ENCODE results near the gene NOC3L. TPM values are rescaled to one million over a fixed set of nuclear protein-coding genes. Genes with fewer than 3 reads are reported as not detected.

Gene NOC3L
- total RNA-seq, 4 donors from 2014 or later = 11.3 to 24.8 (median 18.5) TPM

DNA sequence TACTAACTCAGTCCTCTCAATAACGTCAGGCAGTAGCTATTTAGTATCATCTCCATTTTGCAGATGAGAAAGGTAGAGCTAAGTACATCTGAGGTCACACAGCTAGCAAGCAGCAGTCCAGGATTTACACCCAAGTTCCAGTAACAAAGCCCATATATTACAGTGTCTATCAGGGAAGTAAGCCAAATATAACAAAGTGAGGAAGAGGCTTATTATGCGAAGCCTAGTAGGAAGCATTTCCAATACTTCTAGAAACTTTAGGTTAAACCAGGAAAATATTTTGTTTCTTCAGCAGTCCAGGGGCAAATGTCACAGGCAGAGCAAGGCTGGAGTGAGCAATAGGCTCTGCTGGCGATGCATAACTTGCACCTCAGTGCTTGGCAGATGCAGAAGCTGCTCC, 53.9 kb downstream of the NOC3L start:
- Histone ChIP-seq H3K4me3 (no peak overlapping the region), H3K27ac (no peak overlapping the region), H3K27me3 (peaks cover 0 to 3% (median 0%) of the 10 kb centered on the region in 4 donors), H3K4me1 (no peaks in the 10 kb centered on the region), H3K9me3 (no peaks in the 10 kb centered on the region), H3K36me3 (peaks cover 0 to 3% (median 0%) of the 10 kb centered on the region in 3 donors)
- intact Hi-C loops (cut with DNase I) = no loop called here
- no peak for DNase-seq
- TF ChIP-seq, protein P1, sequence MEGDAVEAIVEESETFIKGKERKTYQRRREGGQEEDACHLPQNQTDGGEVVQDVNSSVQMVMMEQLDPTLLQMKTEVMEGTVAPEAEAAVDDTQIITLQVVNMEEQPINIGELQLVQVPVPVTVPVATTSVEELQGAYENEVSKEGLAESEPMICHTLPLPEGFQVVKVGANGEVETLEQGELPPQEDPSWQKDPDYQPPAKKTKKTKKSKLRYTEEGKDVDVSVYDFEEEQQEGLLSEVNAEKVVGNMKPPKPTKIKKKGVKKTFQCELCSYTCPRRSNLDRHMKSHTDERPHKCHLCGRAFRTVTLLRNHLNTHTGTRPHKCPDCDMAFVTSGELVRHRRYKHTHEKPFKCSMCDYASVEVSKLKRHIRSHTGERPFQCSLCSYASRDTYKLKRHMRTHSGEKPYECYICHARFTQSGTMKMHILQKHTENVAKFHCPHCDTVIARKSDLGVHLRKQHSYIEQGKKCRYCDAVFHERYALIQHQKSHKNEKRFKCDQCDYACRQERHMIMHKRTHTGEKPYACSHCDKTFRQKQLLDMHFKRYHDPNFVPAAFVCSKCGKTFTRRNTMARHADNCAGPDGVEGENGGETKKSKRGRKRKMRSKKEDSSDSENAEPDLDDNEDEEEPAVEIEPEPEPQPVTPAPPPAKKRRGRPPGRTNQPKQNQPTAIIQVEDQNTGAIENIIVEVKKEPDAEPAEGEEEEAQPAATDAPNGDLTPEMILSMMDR (IDR thresholded peaks at IDR 0.05) = no peak
- no peak for TF ChIP-seq POLR2A (IDR thresholded peaks at IDR 0.05)
- WGBS, 2 donors = 76 to 87% methylated on average over 3 of the region's 3 CpGs

DNA sequence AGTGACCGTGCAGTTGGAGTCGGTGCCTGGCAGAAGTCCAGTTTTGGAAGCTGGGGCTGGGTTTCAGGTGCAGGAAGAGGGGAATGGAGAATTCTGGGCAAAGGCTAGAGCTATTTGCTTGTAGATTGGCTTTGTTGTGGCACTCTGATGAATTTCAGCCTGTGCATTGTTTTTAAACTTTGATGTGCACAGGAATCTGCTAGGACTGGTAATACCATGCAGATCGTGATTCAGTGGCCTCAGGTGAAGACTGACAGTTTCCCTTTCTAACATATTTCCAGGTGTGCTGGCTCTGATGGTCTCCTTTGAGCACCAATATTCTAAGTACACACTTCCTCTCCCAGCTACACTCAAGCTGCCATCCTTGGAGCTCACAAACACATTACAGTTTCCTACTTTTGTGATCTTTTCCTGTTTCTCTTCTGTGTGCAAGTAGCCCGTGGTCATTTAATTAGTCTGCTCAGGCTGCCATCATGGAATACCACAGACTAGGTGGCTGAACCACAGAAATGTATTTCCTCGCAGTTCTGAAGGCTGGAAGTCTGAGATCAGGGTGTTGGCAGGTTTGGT, 55.6 kb downstream of the NOC3L start:
- intact Hi-C loops (cut with DNase I) = no loop called here
- H3K4me3 ChIP-seq = no peak overlapping the region
- no peak overlapping the region for H3K27ac ChIP-seq
- H3K9me3 ChIP-seq = no peaks in the 10 kb centered on the region
- no peaks in the 10 kb centered on the region for H3K4me1 ChIP-seq
- peaks cover 0 to 3% (median 0%) of the 10 kb centered on the region in 4 donors for H3K27me3 ChIP-seq
- no peak for TF ChIP-seq POLR2A (IDR thresholded peaks at IDR 0.05)
- TF ChIP-seq, protein P1 (IDR thresholded peaks at IDR 0.05) = no peak
- DNase-seq = no peak
- no peaks in the 10 kb centered on the region for H3K36me3 ChIP-seq
- WGBS, 2 donors = 34 to 51% methylated on average over 5 of the region's 5 CpGs

DNA sequence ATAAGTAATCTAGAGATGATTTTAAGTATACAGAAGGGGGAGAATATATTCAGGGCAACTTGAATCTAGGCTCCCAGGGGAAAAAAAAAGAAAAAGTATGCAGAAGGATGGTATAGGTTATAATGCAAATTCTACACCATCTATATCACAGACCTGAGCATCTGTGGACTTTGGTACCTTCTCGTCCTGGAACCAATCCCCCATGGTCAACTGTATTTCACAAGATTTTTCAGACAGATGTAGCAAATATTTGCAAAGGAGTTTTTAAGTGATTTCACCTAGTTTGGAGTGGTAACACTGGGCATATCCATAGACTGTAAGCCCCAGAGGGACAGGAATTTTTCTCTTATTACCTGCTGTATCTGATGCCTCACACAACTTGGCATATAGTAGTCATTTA, 58.8 kb downstream of the NOC3L start:
- H3K4me3 ChIP-seq = no peak overlapping the region
- H3K4me1 ChIP-seq = no peaks in the 10 kb centered on the region
- no peak for DNase-seq
- no peak overlapping the region for H3K27ac ChIP-seq
- no peaks in the 10 kb centered on the region for H3K9me3 ChIP-seq
- 62 to 83% methylated on average over 1 of the region's 1 CpG for WGBS, 2 donors
- H3K27me3 ChIP-seq = peaks cover 0 to 3% (median 0%) of the 10 kb centered on the region in 4 donors
- TF ChIP-seq, protein P1 (IDR thresholded peaks at IDR 0.05) = no peak
- TF ChIP-seq POLR2A (IDR thresholded peaks at IDR 0.05) = no peak
- intact Hi-C loops (cut with DNase I) = no loop called here
- no peaks in the 10 kb centered on the region for H3K36me3 ChIP-seq

DNA sequence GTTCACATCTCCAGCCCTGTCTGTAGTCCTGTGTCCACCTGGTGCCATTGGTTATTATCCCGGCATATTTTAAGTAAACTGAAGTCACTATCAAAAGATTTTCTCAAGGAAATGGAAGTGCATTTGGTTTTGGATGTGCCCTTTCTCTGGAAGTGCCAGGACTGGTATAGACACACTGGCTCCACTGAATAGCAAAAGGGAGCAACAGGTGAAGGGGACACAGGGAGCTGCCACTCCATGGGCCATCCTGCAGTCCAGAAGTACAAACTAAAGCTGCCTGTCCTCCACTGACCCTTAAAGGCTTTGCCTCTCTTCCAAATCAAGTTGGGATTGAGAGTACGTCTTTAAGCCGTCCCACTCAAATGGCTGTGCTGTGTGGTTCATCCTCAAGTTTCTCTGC, 62.7 kb downstream of the NOC3L start:
- Histone ChIP-seq H3K4me1 (no peaks in the 10 kb centered on the region), H3K27me3 (no peaks in the 10 kb centered on the region), H3K9me3 (no peaks in the 10 kb centered on the region), H3K4me3 (no peak overlapping the region), H3K27ac (no peak overlapping the region), H3K36me3 (no peaks in the 10 kb centered on the region)
- intact Hi-C loops (cut with DNase I) = no loop called here
- no peak for DNase-seq
- no peak for TF ChIP-seq POLR2A (IDR thresholded peaks at IDR 0.05)
- TF ChIP-seq, protein P1 (IDR thresholded peaks at IDR 0.05) = no peak
- WGBS, 2 donors = 92 to 94% methylated on average over 3 of the region's 3 CpGs

DNA sequence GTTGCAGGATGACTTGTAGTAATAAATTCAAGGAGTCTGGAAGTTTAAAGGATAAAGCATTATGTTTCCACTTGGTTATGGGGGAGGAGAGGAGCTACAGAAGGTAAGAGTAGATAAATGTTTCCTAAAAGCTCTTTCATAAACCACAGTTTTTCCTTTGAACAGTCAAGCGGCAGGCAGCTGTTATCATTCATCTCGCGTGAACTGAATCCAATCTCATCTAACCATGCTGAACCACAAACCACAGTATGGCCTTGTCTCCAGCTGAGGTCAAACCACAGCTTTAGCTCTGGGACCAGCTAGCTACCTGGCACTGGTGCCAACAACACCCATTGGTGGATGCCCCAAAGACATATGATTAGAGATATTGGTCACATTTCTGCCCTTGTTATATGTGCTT, 63.3 kb downstream of the NOC3L start:
- no peaks in the 10 kb centered on the region for H3K27me3 ChIP-seq
- DNase-seq = no peak
- 61 to 63% methylated on average over 3 of the region's 3 CpGs for WGBS, 2 donors
- H3K4me3 ChIP-seq = no peak overlapping the region
- no peak for TF ChIP-seq POLR2A (IDR thresholded peaks at IDR 0.05)
- TF ChIP-seq, protein P1 (IDR thresholded peaks at IDR 0.05) = no peak
- no peaks in the 10 kb centered on the region for H3K9me3 ChIP-seq
- H3K27ac ChIP-seq = no peak overlapping the region
- H3K4me1 ChIP-seq = no peaks in the 10 kb centered on the region
- intact Hi-C loops (cut with DNase I) = no loop called here
- H3K36me3 ChIP-seq = no peaks in the 10 kb centered on the region
